ELR (cell line): ENCODE measurements around the gene CPA2.

Experiments
- DNase-seq: peaks from one replicate; pipeline ENCODE4 v3.0.0-alpha.2; 2015; ENCODE audit warnings: low read depth

CPA2 gene

GRCh38 chr7:130309986-130310385, 43.3 kb downstream of the CPA2 start:
- no peak for DNase-seq

GRCh38 chr7:130314305-130314704, 47.6 kb downstream of the CPA2 start:
- DNase-seq = no peak

GRCh38 chr7:130319541-130319940, 52.9 kb downstream of the CPA2 start:
- no peak for DNase-seq

GRCh38 chr7:130321542-130322229, 55.0 kb downstream of the CPA2 start:
- peak; percentile 36 for DNase-seq

GRCh38 chr7:130322615-130323014, 56.0 kb downstream of the CPA2 start:
- DNase-seq = no peak

- peak; percentile 12 for DNase-seq
These were observed 57.8 kb downstream of the CPA2 start for GRCh38 chr7:130324306-130324943.

- DNase-seq = no peak
These were observed 63.0 kb downstream of the CPA2 start for GRCh38 chr7:130329681-130330080.

GRCh38 chr7:130332259-130333053, 65.8 kb downstream of the CPA2 start:
- no peak for DNase-seq

- no peak for DNase-seq
These were observed 67.2 kb downstream of the CPA2 start for GRCh38 chr7:130333832-130334231.

GRCh38 chr7:130334274-130334673, 67.6 kb downstream of the CPA2 start:
- no peak for DNase-seq

- no peak for DNase-seq
These were observed 70.8 kb downstream of the CPA2 start for GRCh38 chr7:130337410-130337971.

- no peak for DNase-seq
These were observed 71.6 kb downstream of the CPA2 start for GRCh38 chr7:130338233-130338632.
